22Rv1 (cell line): ENCODE measurements around the gene MEF2C.

ENCODE experiments used
- ZFX ChIP-seq: fragments of 450-650 bp; IDR thresholded peaks from 2 replicates; pipeline ENCODE4 v1.6.1; 2017; ENCODE audit warnings: antibody characterized with exemption, borderline replicate concordance
- TF ChIP-seq, protein P1 (sequence below): fragments of 450-650 bp; IDR thresholded peaks from 2 replicates; pipeline ENCODE4 v1.5.1; 2017; ENCODE audit warnings: mild to moderate bottlenecking

DNA sequence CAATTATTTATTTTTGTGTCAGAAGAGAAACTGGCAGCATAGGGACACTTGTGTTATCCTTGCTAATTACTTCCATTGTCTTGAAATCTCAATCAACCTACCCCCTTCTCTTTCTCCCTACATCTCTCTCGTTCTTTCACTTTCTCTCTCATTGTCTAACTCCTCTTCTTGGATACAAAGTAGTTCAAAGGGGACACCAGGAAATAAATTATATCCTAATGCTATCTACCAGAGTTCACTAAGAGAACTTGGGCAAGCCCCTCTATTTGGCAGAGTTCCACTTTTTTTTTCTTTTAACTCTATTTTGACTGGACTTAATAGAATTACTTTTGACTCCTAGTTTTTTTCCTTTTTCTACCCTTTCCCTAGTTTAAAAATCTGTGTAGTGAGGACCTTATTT lies 102.2 kb downstream of the MEF2C start:
- TF ChIP-seq, protein P1, sequence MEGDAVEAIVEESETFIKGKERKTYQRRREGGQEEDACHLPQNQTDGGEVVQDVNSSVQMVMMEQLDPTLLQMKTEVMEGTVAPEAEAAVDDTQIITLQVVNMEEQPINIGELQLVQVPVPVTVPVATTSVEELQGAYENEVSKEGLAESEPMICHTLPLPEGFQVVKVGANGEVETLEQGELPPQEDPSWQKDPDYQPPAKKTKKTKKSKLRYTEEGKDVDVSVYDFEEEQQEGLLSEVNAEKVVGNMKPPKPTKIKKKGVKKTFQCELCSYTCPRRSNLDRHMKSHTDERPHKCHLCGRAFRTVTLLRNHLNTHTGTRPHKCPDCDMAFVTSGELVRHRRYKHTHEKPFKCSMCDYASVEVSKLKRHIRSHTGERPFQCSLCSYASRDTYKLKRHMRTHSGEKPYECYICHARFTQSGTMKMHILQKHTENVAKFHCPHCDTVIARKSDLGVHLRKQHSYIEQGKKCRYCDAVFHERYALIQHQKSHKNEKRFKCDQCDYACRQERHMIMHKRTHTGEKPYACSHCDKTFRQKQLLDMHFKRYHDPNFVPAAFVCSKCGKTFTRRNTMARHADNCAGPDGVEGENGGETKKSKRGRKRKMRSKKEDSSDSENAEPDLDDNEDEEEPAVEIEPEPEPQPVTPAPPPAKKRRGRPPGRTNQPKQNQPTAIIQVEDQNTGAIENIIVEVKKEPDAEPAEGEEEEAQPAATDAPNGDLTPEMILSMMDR = no peak
- TF ChIP-seq ZFX = no peak
